HK-2 (cell line): Measurements from ENCODE around the gene NUP210L.

Experiments
- DNase-seq: peaks from one replicate; pipeline ENCODE4 v3.0.0-alpha.2; 2018; ENCODE audit not compliant: unreplicated experiment

Gene NUP210L

DNA sequence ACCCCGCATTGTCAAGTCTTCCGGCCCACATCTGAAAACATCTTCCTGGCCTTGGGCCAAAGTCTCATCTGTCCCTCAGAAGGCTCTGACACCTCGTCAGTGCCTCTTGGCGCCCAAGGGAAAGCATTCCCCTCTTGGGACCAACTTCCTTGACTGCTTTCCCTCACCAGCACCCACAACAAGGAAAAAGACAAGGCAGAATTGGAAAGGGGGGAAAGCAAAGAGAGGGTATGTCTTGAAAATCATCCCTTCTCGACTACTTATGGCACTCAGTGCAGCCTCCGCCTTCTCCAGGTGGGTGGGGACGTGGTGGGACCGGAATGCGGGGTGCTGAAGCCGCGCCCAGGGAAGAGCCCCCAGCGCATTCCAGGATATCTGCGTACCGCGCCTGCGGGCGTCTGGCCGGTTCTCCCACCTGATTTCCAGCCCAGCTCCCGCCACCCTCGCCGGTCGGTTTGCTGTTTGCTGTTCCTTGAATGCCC, 191.0 kb downstream of the NUP210L start:
- peak; percentile 82 for DNase-seq

DNA sequence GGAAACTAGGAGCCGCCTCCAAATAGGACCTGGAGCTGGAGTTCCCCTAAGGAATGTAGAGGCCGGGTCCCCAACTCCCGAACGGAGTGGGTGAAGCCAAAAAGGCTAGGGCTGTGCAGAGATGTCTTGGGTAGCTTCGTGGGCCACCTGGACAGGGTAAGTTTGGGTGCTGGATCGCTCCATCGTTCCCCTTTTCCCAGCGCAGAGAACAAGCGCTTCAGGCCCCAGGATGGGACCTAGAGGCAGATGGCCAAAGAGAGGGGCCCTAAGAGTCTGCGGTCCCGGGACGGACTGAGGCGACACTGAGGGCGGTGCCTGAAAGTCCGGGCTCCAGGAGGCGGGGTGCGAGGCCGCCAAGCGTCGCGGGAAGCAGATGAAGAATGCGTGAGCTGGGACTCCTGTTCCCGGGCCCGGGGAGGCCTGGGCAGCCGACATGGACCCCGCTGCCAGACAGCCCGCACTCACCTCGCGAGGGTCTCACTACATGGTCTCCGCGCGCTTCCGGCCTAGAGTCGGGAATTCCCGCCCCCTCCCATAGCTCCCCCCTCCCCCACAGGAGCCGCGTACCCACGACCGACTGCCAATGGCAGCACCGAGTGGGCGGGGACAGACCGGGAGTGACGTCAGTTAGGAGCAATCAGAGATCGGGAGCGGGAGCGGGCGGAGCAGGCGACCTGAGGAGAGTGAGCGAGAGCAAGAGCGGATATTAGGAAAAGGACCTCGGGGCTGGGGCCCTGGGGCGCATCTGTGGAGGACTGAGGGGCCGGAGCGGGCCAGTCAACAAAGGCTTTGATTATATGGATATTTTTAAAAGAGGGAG, 191.6 kb downstream of the NUP210L start, which contains the start of gene SLC39A1:
SLC39A1 (minus strand) TSS at position 508 of the 820 bp plus-strand sequence. CDS start 822 bp downstream, outside the sequence.
- DNase-seq: peak; percentile 99

DNA sequence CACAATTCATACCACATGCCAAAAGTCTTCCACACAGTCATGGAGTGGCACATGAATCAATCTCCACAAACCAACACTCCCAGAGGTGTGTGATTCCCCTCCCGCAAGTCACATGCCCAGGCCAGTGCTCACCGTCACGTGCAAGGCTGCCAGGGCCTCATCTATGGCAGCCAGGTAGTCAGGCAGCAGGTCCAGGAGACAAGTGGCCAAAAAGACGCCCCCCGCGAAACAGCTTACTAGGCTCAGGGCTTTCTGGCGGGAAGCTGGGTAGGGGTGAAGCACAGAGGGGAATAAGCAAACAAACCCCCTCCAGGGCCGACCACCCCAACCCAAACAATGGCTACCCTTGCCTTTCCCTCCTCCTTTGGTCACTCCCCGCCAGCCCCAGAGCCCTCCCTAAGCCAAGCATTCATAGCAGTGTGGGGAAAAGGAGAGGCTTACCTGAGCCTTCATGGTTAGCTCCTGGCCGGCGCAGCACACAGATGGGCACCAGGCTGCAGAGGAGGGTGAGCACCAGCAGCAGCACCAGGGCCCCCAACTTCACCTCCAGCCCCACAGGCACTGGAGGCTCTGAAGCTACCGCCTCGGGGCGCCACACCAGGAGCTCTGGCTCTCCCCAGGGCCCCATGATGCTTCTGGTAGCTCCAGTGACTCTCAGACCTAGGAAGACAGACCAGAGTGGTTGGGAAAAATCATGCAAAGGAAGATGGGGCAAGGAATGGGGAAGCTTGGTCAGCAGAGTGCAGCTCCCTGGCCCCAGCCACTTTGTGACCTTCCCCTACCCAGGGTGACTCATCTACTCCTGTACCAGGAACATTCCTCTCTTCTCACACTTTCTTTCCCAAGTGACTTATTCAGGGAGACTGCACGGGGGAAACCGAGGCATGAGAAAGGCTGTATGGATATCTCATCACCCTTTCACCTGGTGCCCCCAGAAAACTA, 192.5 kb downstream of the NUP210L start:
- DNase-seq: peak; percentile 66

DNA sequence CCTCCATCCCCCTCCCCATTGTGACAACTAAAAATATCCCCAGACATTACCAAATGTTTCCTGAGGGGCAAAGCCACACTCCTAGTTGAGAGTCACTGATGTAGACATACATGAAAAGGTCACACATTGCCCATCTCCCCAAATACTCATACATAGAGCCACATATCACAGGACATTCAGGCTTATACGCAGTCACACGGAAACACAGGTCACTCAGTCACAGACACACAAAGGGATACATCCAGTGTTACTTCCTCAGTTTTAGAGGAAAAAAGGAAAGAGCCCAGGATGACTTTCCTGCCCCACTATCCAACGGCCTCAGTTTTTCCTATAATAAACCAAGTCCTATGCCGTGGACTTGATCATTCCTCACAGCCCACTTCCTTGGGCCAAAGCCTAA, 193.5 kb downstream of the NUP210L start:
- DNase-seq: no peak

DNA sequence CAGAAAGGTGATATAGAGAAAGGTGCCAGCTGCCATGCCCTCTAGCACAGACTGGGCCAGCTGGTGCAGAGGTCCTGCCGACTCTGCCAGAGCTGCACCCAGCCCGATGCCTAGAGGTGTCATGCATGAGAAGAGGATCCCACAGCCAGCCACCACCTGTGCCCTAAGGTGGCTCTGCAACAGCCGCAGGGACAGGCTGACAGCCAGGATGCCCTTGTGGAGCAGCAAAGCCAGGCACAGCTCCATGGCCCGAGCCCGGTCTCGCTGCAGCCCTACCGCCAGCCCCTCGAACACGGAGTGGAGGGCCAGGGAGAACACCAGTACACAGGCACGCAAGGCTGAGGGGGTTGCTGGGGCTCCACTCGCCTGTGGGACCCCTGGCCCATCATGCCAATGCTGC, 194.7 kb downstream of the NUP210L start:
- no peak for DNase-seq

DNA sequence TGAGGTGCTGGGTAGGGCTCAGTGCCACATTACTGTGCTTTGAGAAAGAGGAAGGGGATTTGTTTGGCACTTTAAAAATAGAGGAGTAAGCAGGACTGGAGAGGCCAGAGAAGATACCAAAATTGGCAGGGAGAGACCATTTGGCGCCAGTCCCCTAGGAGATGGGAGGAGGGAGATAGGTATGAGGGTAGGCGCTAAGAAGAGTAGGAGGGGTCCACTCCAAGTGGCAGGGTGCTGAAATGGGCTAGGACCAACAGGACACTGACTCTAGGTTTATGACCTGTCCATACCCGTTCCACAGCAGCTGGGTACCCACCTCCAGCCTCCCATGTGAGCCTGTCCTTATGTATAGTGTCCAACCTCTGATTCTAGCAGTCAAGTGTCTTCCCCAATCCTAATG, 195.4 kb downstream of the NUP210L start:
- DNase-seq: no peak

DNA sequence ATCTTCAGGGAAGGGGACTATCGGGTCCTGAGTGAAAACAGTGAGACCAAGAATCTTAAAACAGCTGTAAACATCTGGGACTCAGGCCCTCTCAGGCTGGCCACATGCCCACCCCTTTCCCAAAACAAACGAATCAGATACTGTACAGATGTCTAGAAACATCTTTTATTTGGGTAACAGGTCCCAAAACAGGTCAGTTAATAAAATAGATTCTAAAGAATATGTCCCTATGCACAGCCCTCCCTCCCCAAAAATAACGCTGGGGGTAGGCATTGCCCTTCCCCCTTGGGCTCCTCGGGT, 196.0 kb downstream of the NUP210L start:
- no peak for DNase-seq

DNA sequence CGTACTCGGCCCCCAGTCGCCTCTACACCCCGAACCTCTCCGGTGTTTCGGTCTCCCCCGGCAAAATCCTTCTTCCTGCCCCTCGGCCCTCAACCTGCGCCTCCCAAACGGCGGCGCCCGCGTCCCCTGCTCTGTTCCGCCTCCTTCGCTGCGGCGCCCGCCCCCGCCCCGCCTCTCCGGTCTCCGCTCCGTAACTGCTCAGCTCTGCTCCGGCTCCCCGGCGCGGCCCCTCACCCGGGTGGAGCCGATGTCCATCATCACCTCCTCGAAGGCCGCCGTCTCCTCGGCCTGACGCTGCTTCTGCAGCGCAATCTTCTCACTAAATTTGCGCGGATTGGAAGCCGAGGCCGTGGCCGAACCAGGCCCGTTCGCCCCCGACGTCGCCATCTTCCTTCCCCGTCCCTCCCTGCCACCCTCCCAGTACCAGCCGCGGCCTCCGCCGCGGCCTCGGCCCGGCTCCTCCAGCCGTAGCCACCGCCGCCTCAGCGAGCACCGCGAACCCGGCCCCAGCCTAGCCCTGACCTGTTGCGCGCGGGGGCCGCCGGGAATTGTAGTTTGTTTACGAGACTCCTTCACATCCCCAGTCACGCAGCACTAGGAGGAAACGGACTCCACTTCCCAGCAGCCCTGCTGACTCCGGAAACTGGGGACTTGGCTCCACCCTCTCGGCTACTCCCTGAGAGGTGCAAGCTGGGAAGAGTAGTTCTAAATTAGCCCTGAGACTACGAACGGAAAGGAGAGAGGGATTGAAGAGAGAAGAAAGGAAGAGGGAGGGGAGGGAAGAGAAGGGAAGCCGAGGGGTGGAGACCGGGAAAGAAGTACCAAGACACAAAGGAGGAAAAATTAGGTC, 196.5 kb downstream of the NUP210L start, which contains the start of gene CRTC2:
CRTC2 (minus strand) TSS at position 502 of the 850 bp plus-strand sequence; CDS start at position 387, 115 bp downstream.
- DNase-seq: peak; percentile 98

DNA sequence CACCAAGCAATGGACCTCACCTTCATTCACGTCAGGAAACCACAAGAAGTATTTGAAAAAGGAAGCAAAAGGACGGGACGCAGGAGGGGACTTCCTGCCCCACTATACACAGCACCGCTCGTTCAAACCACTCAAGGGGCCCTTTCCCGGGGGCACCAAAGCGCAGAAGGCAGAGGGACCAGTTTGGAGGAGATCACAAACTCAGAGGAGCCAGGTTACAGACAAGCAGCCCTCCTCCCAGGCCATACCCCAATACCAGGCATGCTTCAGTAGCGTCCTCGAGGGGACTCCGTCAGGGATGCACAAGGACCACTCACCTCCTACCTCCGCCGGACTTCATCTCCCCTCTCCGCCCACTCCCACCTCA, 197.1 kb downstream of the NUP210L start:
- DNase-seq: no peak

DNA sequence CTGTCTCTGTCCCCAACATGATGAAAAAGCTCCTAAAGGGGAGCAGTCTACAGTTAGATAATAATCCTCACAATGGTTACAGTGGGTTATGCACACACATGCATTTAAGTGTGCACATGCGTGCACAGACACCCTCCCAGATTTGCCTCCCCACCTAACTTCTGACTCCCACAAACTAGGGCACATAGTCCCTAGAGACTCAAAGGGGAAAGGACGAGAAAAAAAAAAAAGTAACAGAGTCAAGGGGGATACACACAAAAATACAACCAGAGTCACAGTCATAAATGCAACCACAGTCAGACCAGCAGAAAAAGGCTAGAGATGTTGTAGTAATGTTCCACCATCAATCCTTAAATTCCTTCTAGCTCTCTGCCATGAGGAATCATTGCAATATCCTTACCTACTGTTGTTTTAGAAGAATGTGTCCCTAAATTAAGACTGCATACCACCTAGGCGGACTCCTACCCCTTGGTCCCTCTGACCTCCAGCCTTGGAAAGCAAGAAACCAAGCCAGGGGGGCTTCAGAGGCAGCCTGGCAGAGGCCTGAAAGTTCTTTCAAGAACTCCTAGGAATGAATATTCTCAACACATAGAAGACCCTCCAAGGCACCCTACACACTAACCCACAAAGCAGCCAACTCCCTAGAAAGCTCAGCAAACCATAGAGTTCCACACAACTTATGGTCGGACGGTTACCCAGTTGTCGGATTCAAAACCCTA, 197.7 kb downstream of the NUP210L start:
- DNase-seq: no peak

DNA sequence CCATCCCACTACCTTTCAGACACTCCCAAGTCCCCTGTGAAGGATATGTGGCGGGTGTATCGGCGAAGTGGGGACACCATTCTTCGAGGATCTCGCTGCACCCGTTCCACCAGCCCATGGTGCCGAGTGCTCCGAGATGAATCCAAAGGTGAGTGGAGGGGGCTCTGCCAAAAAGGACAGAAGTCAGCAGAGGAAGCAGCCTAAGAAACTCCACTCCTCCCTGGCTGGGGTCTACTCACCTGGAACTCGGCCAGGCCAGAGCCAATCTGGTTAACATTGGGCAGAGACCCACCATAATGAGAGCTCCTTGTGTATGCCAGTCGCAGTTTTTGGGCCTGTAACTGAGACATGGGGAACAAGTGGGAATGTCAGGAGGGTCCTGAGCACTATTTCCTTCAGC, 200.0 kb downstream of the NUP210L start:
- DNase-seq: no peak

DNA sequence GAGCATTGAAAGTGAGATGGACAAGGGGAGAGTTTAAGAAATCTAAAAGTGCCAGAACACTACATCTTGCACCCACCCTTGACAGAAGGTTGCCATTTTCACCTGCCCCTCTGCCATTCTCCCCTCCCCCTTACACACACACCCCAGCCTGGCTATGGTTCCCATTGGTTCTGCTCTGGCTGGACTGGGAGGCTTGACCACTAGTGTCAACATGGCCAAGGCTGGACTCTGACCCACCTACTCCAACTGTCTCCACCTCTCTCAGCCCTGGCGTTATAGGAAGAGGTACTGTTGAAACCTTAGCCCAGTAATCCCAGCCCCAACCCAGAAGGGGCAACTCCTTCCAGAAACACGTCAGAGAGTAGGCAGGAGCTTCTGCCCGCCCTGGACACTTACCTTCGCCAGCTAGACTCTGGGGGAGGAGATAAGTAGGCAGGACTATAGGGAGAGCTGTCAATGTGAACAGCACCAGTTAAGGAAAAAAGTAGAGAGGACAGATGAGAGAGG, 201.0 kb downstream of the NUP210L start:
- DNase-seq: no peak

DNA sequence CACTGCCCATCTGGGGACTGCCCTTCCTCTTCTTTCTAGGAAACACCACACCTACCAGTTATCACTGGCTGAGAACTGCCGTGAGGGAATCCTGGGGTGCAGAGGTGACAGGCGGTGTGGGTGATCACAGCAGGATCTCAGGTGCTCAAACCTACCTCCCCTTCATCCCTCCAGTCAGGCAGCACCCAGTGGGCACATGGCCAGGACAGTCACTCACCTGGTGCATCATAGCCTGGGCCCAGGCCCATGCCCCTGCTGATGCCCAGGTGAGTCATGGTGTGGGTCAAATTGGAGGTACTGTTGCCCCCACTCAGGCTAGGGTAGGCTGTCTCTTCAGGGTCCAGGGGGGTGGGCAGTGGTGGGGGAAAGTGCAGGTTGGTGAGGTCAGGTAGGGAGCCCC, 203.1 kb downstream of the NUP210L start:
- no peak for DNase-seq

DNA sequence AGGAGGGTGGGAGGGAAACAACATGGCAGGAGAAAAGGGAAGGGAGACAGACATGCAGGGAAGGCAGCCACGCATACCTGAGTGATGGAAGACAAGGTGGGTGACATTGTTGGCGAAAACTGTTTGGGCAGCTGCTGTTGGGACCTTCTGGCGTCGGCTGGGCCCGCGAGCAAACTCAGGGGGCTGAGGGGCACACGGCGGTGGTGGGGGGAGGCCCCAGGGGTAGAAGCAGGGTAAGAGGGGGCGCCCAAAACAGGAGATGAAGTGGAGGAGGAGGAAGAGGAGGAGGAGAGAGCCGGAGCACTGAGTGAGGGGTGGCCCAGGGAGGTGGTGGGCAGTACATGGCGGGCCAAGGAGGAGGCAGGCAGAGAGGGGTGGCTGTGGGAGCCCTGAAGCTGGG, 203.7 kb downstream of the NUP210L start:
- DNase-seq: no peak

DNA sequence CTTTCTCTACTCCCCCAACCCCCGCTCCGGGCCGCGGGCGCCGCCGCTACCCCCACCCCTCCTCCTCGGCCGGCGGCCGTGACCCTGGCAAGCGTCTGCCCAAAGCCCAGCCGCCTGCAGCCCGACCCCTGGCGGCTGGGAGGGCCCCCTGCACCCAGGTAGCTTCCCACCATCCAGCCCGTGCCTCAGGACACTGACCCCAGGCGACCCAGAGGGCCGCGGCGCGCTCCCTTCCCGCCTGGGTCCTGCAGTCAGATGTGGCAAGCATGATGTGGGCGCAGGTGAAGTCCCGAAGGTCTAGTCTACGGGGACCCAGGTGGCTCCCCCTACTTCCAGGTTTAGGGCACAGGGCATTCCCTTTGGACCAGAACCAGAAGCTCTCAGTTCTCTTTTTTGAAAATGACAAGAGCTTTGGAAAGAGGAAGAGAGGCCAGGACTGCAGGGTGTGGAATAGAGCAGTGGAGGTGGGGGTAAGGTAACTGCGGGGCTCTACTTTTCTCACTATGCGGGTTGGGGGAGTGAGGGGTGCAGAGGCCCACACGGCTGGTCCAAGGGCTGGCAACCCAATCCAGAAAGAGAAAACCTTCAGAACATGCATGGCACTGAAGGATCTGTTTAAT, 208.1 kb downstream of the NUP210L start, which contains the start of gene DENND4B:
DENND4B (minus strand) TSS at position 97 of the 620 bp plus-strand sequence. CDS start 2,344 bp downstream, outside the sequence.
- DNase-seq: peak; percentile 81

DNA sequence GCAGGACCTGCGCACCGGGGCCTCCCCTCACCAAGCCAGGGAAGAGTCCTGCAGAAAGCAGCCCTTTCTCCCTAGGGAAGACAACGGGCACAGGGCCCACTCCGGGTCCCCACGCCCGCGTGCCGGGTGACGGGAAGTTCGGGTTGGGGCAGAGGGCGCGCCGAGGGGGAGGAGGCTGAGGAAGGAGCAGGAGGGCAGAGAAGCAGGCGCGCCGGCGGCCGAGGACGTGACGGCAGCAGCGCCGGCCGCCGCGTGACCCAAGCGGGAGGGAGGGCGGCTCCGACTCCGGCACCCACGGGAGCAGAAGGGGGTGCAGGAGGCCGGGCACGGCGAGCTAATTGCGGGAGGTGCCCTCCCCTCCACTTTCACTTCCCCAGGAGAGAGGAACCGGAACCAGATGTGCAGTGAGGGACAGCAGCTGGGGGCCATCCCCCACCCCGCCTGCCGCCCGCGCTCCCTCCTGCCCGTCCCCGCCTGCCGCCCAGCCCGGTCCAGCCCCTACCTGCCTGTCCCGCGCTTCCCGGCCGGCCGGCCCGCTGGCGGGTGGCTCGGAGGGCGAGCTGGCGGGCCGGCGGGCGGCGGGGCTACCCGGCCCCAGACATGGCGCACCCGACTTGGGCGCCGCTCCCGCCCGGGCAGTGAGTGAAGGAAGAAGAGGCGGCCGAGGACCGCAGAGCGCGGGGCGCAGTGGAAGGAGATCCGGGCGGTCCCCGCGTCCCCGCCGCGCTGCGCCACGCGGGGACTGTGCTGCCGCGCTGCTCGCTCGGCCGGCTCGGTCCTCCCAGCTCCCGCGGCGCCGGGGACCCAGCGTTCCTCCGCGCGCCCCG, 208.9 kb downstream of the NUP210L start:
- DNase-seq: peak; percentile 78

DNA sequence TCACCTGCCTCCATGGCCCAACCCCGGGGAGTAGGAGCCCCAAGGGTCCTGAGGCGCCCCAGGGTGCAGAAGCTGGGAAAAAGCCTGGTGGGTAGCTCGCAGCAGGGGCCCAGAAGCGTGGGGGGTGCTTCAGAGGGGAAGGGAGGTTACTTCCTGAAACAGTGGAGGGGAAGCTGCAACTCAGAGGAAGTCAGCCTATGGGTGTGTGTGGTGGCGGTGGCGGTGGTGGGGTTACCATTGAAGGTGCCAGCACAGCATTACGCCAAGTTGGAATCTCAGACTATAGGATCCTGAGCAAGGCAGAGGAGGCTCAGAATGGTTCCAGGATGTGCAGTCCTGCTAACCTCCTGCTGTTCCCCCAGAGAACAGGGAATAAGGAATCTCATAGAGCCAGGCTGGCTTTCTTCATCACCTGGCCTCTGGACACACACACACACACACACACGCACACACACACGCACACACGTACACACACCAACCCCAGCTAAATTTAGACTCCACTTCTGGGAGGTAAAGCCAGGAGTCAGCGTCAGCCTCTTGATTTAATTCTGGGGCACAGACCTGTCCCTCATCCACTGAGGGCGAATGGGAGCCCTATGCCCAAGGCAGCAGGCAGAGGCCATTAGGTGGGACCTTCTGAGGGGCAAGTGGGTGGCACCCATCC, 209.6 kb downstream of the NUP210L start:
- no peak for DNase-seq

DNA sequence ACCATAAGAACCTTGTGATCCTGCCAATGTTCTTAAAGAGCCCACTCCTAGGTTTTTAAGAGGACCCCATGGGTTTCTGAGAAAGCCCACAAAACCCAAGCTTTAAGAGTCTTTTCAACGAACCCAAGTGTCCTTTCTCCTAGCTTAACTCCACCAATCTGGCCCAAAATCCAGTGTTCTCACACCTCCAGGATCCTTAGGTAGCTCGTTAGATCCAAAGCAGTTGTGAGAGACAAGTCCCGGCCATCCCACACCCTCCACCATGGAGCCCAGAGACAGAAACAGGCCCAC, 210.1 kb downstream of the NUP210L start:
- DNase-seq: no peak
